HCEC 1CT (cell line): Measurements from ENCODE around the gene VEZF1.
"Not testable (repeated sequence)": the region's sequence is repeated elsewhere in the genome, so short reads cannot be mapped to it uniquely, and the experiment has no call there.

Experiments used
- DNase-seq: peaks from one replicate; pipeline ENCODE4 v3.0.0-alpha.2; 2017

VEZF1 gene

DNA sequence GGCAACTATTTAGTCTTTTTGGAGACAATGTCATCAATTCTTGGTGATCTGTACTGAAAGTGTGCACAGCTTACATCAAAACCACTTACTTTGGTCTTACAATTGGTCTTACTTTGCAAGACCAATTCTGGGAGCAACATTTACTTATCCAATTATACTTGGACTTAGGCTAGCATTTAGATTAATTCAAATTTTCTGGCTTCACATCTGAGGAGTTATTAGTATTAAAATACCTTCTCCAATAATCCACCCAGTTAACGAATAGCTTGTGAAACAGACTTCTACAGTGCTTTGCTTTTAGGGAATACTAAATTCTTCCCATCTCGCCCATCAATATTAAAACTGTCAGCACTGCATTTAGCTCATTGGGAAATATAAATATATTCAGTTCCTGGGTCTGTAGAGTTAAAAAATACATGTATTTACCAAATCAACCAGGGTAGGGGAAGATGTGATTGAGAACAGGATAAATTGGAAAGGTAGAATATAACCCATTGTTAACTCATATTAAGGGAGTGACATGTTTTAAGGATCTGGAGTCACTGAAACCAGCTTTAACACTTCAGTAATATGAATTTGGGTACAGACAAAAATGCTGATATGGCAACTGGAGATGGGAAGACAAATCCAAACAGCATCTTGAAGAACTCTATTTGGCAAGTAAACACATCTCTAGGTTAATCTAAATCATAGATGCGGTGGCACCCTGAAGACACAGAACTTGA, 9.2 kb upstream of the VEZF1 start:
- no peak for DNase-seq

DNA sequence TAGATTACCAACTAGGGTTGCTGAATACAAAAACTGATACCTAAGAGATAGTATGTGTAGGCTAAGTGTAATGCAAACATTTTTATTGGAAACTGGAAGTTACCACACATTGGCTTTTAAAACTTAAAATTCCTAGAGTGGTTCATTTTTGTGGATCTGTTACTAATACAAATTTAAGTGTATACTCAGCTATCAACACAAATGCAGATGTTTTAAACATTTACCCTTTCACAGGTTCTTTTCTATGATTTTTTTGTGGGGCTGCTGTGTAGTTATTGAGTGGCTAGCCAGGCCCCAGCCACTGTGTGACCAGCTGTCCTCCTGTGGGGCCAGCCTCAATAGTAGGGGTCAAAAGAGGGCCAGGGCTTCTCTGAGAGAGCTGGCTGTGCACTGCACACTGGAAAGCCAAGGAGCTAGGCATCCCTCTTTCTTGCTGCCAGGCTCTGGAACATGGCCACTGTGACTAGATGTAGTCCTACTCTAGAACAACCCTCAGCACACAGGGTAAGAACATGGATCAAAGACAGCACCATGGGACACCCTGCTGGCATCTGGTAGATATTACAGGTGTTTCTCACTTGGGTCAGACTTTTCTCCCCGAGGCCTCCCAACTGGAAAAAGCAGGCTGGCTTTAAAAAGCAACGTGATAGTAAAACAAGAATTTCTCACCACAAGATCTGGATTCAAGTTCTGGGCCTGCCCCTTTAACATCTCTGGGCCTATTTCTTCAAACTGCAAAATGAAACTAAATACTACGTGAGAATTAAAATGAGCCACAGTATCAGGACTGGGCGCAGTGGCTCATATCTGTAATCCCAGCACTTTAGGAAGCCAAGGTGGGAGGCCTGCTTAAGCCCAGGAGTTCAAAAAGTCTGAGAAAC, 7.3 kb upstream of the VEZF1 start:
- DNase-seq = peak; percentile 78

DNA sequence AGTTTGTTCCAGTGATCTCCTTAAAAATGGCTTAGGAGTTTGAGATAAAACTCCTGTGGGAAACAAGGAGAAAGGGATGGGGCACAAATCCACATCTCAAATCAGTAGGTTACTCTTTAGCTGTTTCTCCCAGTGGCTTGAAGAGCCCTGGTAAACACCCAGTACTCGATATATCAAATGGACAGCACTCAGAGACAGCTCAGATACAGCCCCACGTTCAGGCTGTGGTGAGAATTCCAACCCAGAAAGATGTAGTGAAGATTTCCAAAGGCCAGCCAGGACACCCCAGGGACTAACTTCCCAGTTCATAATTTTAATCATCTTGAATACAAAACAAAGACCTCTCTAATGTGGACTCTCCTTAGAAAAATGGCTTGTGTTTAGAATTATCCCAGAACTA, 6.4 kb upstream of the VEZF1 start:
- DNase-seq = no peak

DNA sequence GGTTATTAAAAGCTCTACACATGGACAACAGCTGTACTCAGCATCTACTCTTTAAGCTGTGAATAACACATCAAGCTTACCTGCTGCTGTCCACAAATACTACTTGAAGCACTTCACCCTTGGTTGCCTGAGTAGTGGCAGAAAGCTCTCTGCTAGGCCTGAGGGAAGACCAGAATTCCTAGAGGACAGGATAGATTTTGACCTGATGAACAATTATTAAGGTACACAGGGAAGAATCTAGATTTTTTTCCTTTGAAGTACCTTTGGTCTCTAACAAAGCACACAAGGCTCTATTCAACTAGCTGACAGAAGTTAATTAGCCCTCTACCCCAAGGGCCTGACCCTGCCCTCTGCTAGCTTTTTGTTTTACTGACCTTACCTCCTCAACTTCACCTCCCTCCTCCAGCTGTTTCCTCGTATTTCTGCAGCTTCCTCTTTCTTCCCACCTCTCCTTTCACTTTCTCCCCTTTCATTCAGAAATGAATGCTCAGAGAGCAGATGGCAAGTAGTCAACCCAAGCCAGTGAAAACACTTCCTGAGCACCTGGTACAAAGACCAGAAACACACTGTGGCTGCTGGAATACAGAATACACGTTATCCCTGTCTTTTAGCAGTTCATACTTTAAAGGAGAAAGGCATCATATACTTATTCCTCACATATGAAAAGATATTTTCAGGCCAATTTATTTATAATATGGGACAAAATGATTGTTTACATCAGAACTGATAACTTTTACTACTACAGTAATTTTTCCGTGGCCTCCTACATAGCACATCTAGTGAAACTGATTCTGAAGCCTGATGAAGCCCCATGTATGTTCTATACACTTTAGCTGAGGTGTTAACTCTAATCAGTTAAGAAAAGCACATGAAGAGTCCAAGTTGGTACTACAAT, 5.7 kb upstream of the VEZF1 start:
- DNase-seq = no peak

DNA sequence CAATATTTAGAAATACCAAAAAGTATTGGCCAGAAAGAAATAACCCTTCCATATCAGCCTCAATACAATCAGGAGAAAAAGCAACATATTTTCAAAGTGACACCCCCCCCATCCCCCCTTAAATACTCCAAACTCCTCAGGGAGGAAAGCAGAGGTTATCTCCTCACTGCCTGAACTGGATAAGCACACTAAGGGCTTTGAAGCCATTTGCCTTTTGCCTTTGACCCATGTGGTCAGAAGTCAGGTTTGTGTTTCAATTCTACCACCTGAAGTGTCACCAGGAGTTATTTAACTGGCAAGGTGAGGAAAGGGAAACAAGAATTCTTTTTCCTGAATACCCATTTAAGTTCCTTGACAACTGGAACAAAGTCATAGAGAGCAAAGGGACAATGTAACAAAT, 3.5 kb upstream of the VEZF1 start:
- no peak for DNase-seq

DNA sequence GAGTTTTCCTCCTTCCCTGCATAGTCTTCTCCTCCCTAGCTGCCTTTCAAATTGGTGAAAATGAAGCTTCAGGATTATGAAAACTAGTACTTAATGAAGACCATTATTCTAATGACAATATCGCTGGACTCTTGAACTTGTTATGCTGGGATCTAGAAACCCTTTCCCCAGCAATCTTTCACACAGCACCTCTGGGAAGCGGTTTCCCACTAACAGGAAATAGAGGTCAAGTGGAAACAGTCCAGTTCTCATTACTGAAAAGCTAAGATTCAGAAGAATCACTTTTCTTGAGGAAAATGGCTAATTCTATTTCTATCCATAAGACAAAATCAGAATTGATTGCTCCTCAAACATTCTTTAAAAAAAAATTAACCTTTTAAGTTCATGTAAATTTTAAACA, 2.0 kb upstream of the VEZF1 start:
- no peak for DNase-seq

DNA sequence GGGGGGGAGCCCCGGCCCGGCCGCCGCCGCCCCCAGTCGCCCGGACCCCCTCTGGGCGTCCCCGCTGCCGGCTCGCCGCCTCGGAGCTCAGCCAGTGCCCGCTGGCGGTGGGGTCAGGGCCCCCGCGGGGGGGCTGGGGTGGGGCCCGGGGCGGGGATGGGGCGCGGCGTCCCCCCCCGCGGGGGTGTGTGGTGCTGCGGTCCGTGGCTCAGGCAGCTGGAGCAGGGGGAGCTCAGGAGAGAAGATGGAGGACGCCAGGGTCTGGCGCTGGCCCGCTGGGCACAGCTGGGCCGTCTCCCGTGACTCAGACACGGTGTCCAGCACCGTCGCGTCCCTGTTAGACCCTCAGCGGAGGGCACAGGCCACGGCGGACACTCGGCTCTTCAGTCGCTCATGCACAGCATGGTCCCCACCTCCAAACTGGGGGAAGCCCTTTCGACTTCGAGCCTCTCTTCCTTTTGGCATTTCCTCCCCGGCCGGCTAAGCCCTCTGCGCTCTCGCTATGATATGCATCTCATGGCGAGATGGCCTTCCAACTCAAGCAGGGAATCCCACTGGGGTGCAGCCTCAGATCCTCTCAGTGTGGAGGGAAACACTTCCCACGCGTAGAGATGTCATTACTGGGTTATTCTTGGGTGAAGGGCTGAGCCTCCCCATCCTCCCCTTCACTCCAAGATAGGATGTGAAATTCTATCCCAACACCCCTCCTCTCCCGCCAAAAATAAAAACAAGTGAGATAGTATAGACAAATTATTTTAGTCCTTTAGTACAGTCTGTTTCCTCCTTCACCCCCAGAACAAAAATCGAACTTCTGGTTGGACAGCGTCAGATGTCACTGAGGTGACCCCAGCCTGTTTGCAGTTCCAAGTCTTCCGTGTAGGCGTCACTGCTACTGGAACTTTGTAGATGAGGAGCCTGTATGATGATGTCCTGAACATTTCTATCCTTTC, 522 bp upstream of the VEZF1 start:
- peak; percentile 77 for DNase-seq

DNA sequence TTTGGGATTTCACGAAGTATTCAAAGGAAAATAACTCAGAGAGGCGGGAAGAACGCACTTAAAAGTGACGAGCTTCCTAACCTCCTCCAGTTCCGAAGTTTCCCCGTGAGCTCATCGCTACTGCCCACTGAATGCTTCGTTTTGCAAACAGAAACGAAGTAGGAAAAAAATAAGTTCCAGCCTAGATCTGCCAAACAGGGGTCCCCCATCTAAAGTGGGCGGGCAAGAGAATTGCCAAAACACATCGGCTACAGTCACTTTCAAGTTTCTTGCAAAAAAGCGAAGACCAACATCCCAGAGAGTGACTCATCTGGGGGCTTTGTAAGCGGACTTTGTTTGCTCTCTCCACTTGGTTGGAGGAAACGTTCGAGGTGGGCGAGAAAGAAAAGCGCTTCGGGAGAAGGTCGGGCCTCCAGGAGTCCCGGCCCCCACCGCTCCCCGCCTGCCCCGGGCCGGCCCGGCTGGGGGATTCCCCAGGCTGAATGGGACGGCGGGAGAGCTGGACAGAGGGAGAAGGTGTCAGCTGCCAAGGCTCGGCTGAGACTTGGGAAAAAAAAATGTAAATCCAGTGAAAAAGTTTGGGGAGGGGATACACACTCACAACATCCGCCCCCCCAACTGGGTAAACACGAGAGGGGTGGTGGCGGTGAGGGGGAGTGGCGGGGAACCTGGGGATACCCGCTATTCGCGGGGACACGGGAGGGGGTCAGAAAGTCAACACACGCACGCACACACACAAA, 1.0 kb downstream of the VEZF1 start:
- peak; percentile 67 for DNase-seq

DNA sequence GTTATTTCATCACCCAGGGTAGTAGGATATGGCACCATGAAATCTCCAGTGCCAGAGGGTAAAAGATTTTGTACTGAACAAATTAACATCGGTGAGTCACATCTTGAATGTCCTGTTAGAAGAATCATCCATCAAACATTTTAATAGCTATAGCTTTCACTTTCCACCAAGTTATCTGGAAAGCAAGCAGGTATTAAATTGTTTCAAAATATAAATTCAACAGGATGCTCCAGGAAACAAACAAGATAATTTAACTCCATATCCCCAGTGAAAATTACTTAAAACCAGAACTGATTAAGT, 2.4 kb downstream of the VEZF1 start:
- DNase-seq = peak; percentile 59

DNA sequence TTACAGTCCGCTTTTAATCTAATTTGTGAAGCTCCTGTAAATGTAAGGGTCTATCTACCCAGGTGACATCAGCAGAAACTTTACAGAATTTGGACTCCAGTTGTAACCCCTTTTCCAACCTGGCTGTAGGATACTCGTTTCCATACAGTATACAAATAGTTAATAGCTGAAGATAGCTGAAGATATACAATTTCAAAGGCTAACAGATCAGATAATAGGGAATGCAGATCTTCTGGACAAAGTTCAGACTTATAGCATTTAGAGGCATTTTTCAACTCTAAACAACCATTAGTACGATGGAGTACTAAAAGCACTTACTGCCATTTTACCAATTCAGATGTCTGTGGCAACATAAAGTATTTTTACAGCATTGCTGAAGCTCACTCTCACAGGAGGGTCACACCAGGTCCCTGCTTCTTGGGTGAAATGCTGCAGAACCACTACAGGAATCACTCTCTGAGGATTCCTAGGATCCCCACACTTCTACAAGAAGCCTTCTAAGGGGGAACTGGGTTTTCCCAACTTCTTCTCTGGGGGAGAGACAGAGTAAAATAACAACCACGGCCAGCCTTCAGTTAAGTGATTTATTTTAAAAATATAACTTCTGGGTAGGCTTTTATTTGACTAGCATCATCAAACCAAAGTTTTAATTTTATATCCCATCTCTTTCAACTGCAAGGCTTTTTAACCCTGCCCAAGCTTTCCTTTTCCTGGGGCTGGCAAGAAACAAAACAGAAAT, 2.9 kb downstream of the VEZF1 start:
- no peak for DNase-seq

DNA sequence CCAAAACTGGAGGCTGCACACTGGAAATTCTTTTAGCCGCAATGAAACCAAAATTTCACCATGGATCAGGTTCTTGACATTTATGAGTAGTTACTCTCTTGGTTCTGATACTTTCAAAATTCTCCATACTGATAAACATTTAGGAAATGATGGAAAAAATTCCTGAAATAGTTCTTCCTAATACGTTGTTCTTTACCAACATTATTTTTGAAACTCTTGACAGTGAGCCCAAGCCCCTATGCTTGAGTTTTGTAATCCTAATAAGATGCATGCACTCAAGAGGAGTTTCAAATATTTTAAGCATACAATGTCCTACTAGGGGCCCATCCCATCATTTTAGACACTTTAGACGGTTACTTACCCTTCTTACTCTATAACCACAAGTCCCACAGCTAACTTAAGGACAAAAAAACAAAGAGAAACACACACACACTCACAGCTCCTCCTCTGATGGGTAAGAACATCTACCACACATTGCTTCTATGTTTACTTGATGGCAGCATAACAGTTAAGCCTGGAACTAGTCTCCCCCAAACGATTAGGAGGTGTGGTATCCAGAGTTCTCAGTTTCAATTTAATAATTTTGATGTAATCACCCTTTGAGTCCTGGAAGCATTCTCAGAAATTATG, 3.7 kb downstream of the VEZF1 start:
- no peak for DNase-seq

DNA sequence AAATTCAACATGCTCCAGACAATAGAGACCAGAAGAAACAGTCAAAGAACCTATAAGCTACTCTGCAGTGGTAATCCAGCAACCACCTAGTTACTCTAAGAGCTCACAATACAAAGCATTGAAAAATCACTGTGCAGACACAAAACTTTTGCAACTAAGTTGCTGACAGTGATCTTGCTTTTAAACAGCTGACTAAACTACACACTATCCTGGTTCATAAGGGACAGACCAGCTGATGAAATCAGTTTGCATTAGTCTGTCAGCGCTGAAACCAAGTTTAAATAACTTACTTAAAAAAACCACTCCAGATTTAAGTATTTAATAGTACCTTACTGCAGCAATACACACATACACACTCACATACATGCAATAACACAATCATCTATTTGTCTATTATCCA, 4.6 kb downstream of the VEZF1 start:
- DNase-seq = no peak

DNA sequence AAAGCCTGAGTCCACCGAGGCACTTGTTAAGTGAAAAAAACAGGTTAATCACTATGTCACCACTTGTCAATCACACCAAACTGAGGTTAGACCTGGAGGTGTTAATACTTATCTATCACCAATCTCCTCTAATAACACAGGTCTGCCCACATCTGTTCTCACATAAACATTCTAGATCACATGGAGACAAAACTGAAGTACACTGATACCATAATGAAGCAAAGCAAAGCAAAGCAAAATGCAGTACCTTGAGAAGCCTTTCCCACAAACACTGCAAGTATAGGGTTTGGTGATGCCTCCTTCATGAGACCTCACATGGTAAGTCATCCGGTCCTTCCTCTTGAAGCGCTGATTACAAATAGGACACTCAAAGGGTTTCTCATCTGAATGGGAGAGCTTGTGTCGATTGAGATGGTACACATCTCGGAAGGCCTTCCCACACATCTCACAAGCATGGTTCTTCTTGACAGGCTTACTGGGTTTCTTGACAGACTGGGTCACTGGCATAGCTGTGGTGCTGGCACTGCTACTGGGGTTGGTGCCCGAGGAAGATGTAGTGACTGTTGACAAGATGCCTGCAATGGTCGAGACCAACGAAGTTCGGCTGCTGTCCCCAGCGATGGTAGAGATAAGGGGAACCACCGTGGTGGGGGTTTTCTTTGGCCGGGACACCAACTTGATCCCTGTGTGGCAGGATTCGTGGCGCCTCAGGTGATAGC, 5.4 kb downstream of the VEZF1 start:
- DNase-seq = no peak

DNA sequence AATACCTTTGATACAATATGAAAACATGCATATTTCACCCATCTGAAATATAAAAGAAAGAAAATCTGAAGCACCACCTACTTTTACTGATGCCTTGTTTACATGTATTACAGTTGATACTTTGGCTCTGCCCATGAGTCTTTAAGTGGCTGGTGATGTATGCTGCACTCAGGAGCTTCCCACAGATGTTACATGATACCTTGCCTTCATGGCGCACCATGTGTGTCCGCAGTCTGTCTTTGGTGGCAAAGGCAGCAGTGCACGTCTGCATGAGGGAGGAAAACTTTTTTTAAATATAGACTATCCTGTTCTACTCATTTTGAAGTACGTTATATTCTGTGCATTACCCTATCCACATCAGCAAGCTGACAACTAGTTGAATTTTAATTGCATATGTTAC, 7.5 kb downstream of the VEZF1 start:
- no peak for DNase-seq

DNA sequence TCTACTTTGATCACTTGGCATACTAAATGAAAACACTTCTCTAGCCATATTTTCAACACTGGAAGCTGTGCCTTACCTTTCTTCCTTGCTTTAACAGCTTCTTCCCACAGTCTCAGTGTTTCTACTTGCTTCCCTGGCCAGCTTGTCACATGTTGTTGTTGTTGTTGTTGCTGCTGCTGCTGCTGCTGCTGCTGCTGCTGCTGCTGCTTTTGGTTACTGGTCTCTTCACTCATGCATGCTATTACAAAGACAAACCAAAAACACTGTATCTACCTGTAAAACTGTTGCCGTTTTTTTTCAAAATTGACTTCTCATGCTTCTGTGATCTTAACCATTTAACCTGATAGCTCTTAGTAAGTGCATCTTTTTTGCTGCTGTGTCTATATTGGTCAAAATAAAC, 9.0 kb downstream of the VEZF1 start:
- no peak for DNase-seq

DNA sequence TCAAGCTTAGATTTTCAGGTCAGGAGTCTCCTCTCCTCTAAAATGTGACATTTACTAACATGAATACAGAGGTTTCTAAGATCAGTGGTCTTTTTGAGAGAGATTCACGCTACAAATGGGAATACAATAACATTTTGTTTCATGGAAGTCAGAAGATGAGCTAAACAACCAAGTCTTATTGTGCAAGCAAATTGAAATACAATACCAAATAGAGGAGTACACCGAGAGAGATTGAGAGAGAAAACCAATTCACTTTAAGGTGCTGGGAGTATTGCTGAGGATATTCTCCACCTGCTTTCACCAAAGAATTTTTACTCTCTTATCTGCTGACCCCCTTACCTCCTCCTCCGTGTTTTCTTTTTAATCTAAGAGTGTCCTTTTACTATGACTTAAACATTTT, 11.5 kb downstream of the VEZF1 start:
- DNase-seq = no peak

DNA sequence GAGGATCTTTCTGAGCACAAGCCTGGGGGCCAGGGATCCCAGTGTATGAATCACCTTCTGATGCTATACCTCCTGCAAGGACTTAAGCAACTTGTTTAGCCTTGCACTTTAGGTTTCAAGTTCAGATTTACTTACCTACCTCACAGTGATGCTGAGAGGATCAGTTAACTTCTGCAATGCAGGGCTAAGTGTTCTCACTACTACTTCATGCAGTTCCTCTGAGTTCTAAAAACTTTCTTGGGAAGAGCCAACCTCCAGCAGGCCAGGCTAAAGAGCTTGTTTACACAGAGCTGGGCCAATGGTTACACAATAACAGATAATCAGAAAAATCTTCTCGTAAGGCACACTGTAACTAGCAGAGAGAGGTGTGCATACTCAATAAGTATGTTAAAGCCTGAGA, 13.0 kb downstream of the VEZF1 start:
- peak; percentile 34 for DNase-seq

DNA sequence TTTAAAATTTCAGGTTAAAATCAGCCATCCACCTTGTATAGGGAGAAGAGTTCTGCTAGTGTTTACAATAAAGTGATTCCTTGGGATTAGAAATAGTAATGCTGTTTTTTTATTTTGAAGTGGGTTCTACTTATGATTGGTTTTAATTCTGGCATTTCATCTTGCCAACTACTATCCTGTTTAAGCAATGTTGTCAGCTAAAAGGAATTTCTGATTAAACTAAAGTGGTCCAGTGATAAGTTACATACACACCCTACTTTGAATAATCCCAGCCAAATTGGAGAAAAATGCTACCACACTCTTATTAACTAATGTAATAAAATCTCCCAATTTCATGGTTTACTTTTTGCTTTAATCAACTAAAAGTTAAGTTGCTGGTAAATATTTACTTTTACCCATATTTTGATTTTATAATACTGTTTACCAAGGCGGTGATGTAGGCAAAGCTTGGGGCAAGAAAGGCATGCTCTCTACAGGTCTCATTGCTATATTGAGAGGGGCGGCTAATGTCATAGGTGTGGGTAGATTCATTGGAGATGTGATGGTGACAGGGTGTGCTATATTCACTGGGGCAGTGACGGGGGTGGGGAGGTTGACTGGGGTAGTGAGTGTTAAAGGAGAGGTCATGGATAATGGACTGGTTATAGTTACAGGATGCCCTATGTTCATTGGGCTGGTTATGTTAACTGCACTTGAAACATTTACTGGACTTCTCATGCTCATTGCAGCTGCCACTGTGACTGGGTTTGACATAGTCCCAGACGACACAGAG, 13.8 kb downstream of the VEZF1 start:
- DNase-seq = not testable (repeated sequence)

DNA sequence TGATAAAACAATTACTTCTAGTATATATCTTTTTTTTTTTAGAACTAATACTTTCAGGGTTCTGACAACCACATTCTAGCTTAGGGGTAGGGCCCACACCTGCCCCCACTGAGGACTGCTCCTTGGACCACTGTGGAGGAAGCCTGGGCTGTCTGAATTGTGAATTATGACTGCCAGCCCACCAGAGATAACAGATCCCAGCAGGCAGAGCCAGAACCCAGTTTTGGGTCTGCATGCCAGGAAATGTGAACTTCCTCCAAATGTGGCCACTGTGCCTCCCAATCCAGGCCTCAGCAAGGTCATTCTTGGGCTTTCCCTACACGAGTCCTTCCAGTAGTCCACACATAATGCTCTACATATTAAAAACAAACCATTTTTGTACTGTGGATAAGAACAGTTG, 15.9 kb downstream of the VEZF1 start:
- no peak for DNase-seq
